Right lobe of liver (tissue), 6 donors: Measurements from ENCODE around the gene PPT1. TPM values are rescaled to one million over a fixed set of nuclear protein-coding genes. Genes with fewer than 3 reads are reported as not detected.
"Not testable (repeated sequence)": the region's sequence is repeated elsewhere in the genome, so short reads cannot be mapped to it uniquely, and the experiment has no call there.

Experiments used
- ATAC-seq, 4 donors: fragments of 200-7000 bp; cut with Tn5 transposase; one replicate each; pipeline ENCODE4 v1.9.1; 2020; ENCODE audit warnings: mild to moderate bottlenecking in 4 of 4, moderate library complexity in 4 of 4
- DNase-seq, 3 donors: peaks; one replicate each; pipeline ENCODE4 v3.0.0-alpha.2; 2020
- H3K27ac ChIP-seq, 3 donors: fragments of 200-600 bp; one replicate each; pipeline ENCODE4 v1.8.0; 2022
- H3K27me3 ChIP-seq, 2 donors: fragments of 200-600 bp; one replicate each; pipeline ENCODE4 v1.8.0; 2022
- H3K36me3 ChIP-seq, 4 donors: fragments of 200-600 bp; sonication (generic) in 1 of 4; one replicate each; pipeline versions ENCODE4 v1.5.1 to v1.8.0; 2017 to 2022; ENCODE audit warnings: control low read depth in 1 of 4
- H3K4me1 ChIP-seq, 4 donors: fragments of 200-600 bp; sonication (generic) in 1 of 4; one replicate each; pipeline versions ENCODE4 v1.5.1 to v1.8.0; 2017 to 2022; ENCODE audit warnings: control low read depth in 1 of 4
- H3K4me3 ChIP-seq, 3 donors: fragments of 200-600 bp; one replicate each; pipeline ENCODE4 v1.8.0; 2022
- H3K9me3 ChIP-seq, 4 donors: fragments of 200-600 bp; sonication (generic) in 1 of 4; one replicate each; pipeline versions ENCODE4 v1.5.1 to v1.8.0; 2017 to 2022; ENCODE audit warnings: control low read depth in 1 of 4
- POLR2A ChIP-seq: fragments of 450-650 bp; IDR thresholded peaks from one replicate; pipeline ENCODE4 v1.6.1; 2017; ENCODE audit warnings: antibody characterized with exemption, mild to moderate bottlenecking
- WGBS: methylation state at CpG from one replicate; pipeline ENCODE4 v1.1.6; 2018; ENCODE audit warnings: low coverage, low lambda C conversion rate; ENCODE audit not compliant: insufficient coverage; ENCODE audit errors: missing lambda C conversion rate; 5-methylcytosine and 5-hydroxymethylcytosine counted together
- intact Hi-C, 2 donors: fragments of 100-400 bp; cut with DNase I; formaldehyde crosslinking; loops; one replicate each; pipeline versions ENCODE4 v1.11.2 to v1.14.1; 2022
- total RNA-seq, 6 experiments: library from RNA; depleted of rRNA in 2 of 6; stranded (reverse); fragments of >200 nt in 2 of 6; fragmentation: NEBNext Ultra II Directional in 3 of 6; extraction: Animal tissue kit (Norgen Biotek cat#: 25700) in 3 of 6; gene quantifications; one replicate each; pipeline versions ENCODE4 v1.1.0 to v1.2.4, GENCODE V29; 2016 to 2023
- TF ChIP-seq, protein P1 (sequence below), 4 donors: fragments of 200-600 bp in 3 of 4; fragments of 450-650 bp in 1 of 4; IDR thresholded peaks; one replicate each; pipeline versions ENCODE4 v1.5.1 to v1.8.0; 2016 to 2022; ENCODE audit warnings: antibody characterized with exemption in 4 of 4, mild to moderate bottlenecking in 2 of 4
- donor health status: DM: no; HTN: yes; CAD: no.
- donor health status: DM: no; HTN: no; CAD: no.
- donor health status: DM: no; HTN: no; CAD: no.
- donor health status: DM: no; HTN: yes; CAD: no.
- donor health status: DM: no; HTN: yes; CAD: no.

Gene PPT1
- total RNA-seq, 6 experiments from 2014 or later: 16.5 to 47.8 (median 33.1) TPM

DNA sequence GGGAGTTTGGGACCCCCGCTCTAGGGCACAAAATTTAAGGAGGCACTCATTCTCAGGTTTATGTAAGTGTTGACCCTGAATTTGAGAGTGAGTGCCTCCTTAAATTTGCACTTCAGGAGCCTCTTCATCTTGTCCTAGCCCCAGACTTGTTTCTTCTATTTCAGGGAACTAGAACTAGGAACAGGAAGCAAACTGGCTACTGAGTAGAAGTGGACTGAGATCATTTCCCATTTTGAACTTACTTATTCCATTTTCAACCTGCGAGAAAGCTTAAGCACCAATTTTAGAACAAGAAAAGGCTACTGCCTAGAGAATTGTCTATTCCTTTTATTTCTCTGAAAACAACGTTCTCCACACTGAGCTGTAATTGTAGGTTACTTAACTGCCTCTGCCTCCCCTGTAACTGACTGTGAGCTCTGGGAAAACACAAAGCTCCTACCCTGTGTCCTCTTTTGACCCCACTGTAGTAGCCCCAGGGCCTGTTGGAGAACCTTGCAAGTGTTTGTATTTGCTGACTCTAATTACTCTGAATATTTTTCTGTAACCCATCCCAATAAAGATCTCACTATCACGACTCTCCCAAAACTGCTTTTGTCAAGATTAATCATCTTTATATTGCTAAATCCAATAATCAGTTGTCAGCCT lies 2.5 kb downstream of the PPT1 start:
- no peaks in the 10 kb centered on the region for H3K4me1 ChIP-seq
- DNase-seq: no peak
- no peaks in the 10 kb centered on the region for H3K27me3 ChIP-seq
- no peak overlapping the region for H3K4me3 ChIP-seq
- ATAC-seq: peak in 2 of 4 donors; percentile 22 to 38
- intact Hi-C loops: no loop called here
- peaks cover 0 to 21% (median 0%) of the 10 kb centered on the region in 4 donors for H3K36me3 ChIP-seq
- 45% methylated on average over 3 of the region's 4 CpGs for WGBS
- peak overlapping the region in 1 of 3 donors; percentile 39 for H3K27ac ChIP-seq
- TF ChIP-seq, protein P1, sequence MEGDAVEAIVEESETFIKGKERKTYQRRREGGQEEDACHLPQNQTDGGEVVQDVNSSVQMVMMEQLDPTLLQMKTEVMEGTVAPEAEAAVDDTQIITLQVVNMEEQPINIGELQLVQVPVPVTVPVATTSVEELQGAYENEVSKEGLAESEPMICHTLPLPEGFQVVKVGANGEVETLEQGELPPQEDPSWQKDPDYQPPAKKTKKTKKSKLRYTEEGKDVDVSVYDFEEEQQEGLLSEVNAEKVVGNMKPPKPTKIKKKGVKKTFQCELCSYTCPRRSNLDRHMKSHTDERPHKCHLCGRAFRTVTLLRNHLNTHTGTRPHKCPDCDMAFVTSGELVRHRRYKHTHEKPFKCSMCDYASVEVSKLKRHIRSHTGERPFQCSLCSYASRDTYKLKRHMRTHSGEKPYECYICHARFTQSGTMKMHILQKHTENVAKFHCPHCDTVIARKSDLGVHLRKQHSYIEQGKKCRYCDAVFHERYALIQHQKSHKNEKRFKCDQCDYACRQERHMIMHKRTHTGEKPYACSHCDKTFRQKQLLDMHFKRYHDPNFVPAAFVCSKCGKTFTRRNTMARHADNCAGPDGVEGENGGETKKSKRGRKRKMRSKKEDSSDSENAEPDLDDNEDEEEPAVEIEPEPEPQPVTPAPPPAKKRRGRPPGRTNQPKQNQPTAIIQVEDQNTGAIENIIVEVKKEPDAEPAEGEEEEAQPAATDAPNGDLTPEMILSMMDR (IDR thresholded peaks at IDR 0.05): no peak
- no peak for TF ChIP-seq POLR2A
- no peaks in the 10 kb centered on the region for H3K9me3 ChIP-seq

DNA sequence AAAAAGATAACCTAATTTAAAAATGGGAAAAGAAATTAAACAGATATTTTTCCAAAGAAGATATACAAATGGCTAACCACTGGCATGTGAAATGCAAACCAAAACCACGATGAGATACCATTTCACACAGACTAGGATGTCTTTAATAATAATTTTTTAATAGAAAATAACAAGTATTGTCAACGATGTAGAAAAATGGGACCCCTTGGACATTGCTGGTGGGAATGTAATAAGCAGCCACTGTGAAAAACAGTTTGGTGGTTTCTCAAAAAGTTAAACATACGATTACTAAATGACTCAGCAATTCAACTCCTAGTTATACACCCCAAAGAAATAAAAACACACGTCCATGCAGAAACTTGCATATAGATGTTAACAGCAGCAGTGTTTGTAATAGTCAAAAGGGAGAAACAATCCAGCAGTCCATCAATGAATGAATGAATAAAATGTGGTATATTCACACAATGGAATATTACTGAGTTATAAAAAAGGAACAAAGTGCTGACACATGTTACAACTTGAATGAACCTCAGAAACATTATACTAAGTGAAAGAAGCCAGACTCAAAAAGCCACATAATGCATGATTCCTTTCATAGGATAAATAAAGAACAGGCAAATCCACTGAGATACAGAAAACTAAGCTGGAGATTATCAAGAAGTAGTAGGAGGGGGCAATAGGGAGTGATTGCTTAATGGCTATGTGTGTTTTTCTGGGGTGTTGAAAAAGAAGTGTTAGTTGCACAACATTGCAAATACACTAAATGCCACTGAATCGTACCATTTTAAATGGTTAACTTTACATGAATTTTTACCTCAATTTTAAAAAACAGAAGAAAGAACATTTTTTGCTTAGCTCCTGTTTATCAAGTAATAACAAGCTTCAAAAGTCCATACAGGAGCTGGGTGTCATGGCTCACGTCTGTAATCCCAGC lies 4.1 kb downstream of the PPT1 start:
- no peak for TF ChIP-seq POLR2A
- Histone ChIP-seq H3K27me3 (no peaks in the 10 kb centered on the region), H3K9me3 (no peaks in the 10 kb centered on the region), H3K27ac (no peak overlapping the region), H3K4me3 (no peak overlapping the region), H3K4me1 (no peaks in the 10 kb centered on the region), H3K36me3 (peaks cover 0 to 37% (median 0%) of the 10 kb centered on the region in 4 donors)
- ATAC-seq (peak in 1 of 4 donors; percentile 17), DNase-seq (no peak)
- intact Hi-C loops: no loop called here
- 48% methylated on average over 6 of the region's 6 CpGs for WGBS

DNA sequence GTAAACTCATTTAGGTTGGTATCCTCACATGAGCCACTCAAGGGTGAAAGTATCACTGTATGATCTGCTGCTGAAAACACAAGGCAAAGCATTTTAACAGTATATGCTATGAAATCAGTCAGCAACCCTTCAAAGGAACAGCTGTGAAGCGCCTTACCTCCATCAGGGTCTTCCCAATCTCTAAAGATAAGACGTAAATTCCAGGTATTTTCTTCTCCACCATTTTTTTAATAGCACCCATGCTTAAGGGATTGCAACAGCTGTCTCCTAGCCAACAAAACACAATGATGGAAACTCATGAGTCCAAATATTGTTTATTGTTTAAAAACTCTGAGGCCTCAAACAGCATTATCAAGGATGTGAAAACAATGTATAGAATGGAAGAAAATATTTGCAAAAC lies 4.8 kb downstream of the PPT1 start:
- H3K36me3 ChIP-seq: peaks cover 0 to 42% (median 0%) of the 10 kb centered on the region in 4 donors

DNA sequence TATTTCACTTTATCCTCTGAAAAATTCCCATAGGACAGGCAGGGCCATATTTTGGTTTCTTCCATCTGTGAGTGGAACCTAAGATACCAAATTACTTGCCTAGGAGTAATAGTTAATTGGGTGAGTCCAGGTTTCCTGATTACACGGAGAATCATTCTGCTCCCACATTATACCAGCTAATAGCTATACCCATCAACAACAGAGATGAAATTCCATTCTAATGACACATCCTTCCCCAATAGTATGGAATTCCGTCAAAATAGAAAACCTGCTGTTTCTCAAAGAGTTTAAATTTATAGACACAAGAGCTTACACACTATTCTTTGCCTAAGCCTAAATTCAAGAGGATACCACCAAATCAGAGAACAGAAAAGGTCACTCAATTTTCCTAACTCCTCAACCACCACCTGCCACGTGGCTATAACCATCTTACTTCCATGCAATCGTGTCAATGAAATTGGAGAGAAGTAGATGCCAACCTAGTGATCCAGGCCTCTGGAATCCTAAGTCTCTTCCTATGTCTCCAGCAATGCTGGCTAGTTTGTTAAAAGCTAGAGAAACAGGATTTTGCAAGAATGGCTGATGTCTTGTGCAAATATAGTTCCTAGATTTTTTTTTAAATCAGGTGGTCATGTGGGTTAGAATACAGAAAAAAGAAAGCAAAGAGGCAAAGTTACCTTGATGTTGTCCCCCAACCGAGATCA lies 6.2 kb downstream of the PPT1 start:
- no peaks in the 10 kb centered on the region for H3K27me3 ChIP-seq
- no peak for DNase-seq
- no peak overlapping the region for H3K27ac ChIP-seq
- no peaks in the 10 kb centered on the region for H3K9me3 ChIP-seq
- intact Hi-C loops: no loop called here
- ATAC-seq: no peak
- H3K36me3 ChIP-seq: peaks cover 0 to 42% (median 0%) of the 10 kb centered on the region in 4 donors
- no peak overlapping the region for H3K4me3 ChIP-seq
- WGBS: 82% methylated on average over 5 of the region's 5 CpGs
- no peak for TF ChIP-seq POLR2A
- no peaks in the 10 kb centered on the region for H3K4me1 ChIP-seq

More for the DNA sequence above, 4.8 kb downstream of the PPT1 start:
- intact Hi-C loops: no loop called here
- H3K4me3 ChIP-seq: no peak overlapping the region
- no peaks in the 10 kb centered on the region for H3K4me1 ChIP-seq
- TF ChIP-seq, protein P1 (IDR thresholded peaks at IDR 0.05): no peak
- no peak for TF ChIP-seq POLR2A
- no peaks in the 10 kb centered on the region for H3K27me3 ChIP-seq
- no peak overlapping the region for H3K27ac ChIP-seq
- WGBS: 73% methylated on average over 2 of the region's 2 CpGs
- ATAC-seq (no peak), DNase-seq (no peak)
- no peaks in the 10 kb centered on the region for H3K9me3 ChIP-seq

DNA sequence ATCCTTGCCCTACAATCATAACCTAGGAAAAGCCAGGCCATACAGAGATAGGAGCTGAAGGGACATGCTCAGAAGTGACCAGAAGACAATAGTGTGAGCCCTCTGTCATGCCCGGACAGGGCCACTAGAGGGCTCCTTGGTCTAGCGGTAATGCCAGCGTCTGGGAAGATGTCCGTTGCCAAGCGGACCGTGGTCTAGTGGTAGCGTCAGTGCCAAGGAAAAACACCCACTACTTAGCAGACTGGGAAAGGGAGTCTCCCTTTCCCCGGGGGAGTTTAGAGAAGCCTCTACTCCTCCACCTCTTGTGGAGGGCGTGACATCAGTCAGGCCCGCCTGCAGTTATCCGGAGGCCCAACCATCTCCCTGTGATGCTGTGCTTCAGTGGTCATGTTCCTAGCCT lies 12.3 kb downstream of the PPT1 start:
- H3K27ac ChIP-seq, H3K4me3 ChIP-seq, H3K9me3 ChIP-seq, ATAC-seq, H3K27me3 ChIP-seq, intact Hi-C loops, H3K4me1 ChIP-seq: not testable (repeated sequence)
- H3K36me3 ChIP-seq: peaks cover 0 to 24% (median under 1%) of the 10 kb centered on the region in 4 donors
- WGBS: 29% methylated on average over 4 of the region's 11 CpGs
- TF ChIP-seq, protein P1 (IDR thresholded peaks at IDR 0.05): peak; percentile 18 to 89 (median 70)
- DNase-seq: peak; percentile 67 to 74 (median 72)
